ENCODE measurements around the gene COA4.

The COA4 gene

DNA sequence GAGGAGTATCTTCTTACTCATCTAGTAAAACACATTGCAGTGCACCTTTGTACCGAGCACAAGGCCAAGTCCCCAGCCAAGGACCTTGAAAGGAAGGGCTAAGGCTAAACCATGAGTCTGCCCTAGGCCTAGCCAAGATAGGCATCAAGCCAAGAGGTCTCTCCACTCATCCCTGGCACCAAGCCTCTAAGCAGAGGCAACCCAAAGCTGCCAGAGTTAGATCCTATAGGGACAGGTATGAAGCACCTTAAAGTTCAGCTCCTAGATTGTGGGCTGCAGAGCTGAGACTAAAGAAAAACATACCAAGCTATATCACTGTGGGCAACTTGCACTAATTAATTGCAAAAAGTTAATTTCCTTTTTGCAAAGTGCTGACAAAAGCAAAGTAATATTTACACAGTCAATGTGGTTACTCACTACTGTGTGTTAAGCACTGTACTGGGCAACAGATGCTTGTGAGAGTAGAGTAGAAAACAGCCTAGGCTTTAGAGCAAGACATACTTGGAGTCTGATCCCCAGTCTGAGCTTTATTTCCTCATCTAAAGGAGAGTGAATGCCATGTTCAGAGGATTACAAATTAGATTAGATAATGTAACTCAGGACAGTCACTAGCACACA lies 7.2 kb downstream of the COA4 start:
- H3K4me3 ChIP-seq (ENCODE audit: low read length) = no peak overlapping the region
- no peak for DNase-seq (ENCODE audit: low read depth, low spot score)

DNA sequence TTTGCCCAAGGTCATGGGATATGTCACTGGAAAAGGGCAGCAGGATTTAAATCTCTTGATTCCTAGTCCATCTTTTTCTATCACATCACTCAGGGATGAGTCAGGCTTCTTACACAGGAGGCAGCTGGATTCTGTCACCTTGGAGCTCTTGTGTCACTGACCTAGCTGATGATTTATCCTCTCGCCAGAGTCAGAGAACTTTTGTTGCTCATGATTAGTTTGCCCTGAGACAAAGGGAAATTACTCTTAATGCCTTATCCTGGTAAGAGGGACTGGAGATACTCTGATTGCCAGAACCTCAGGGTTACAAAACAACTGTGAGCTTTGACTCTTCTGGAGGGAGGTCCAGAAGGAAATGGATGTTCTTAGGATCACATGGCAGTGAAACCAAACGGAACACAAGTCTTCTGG lies 10.1 kb downstream of the COA4 start:
- DNase-seq (ENCODE audit: low read depth, low spot score) = no peak
- H3K4me3 ChIP-seq (ENCODE audit: low read length) = no peak overlapping the region

DNA sequence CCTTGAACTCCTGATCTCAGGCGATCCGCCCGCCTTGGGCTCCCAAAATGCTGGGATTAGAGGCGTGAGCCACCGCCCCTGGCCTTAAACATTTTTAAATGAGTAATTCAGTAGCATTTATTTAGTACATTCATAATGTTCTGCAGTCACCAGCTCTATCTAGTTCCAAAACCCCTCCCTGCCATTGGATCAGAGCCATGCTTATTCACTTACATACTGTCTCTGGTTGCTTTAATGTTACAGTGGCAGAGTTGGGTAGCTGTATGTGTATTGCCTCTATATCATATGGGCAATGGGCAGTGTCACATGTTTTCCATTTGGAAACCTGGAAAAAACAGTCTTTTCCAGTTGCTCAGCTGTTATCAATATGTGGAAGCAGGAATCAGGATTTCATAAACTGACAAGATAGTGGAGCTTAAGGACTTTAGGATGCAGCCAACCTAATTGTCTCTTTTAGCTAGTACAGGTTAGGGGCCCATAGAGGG lies 10.5 kb downstream of the COA4 start:
- H3K4me3 ChIP-seq (ENCODE audit: low read length) = no peak overlapping the region
- DNase-seq (ENCODE audit: low read depth, low spot score) = no peak

DNA sequence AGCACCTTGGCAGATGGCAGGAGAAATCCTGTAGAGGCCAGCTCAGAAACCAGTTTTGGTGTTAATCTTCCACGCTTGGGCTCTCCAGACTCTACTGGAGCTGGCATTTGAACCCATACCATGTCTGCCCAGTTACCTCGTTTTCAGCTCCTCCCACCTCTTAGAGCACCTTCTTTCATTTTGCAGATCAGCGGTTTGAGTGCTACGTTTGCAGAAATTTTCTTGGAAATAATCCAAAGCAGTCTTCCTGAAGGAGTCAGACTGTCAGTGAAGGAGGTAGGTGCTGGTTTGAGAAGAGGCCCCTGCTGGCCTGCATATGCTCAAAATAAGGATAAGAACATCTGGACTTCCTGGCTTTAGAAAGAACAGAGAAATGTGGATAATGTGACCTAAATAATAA lies 13.7 kb downstream of the COA4 start:
- H3K4me3 ChIP-seq (ENCODE audit: low read length) = no peak overlapping the region
- DNase-seq (ENCODE audit: low read depth, low spot score) = no peak

DNA sequence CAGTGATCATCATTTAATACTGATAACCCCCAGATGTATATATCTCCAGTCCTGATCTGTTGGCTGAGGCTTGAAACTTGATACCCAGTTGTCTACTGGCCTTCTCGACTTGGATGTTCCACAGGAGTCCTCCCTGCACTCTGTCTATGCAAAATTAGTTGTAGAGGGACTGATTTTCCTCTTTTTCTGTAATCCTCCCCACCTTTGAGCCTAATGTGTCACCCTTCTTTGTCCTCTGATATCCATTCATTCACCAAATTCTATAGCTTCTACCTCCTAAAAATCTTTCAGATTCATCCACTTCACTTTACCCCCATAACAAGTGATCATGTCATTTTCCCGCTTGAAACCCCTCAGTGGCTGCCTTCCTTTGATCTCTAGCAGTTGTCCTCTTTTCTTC lies 16.4 kb downstream of the COA4 start:
- H3K4me3 ChIP-seq (ENCODE audit: low read length) = no peak overlapping the region
- no peak for DNase-seq (ENCODE audit: low read depth, low spot score)

DNA sequence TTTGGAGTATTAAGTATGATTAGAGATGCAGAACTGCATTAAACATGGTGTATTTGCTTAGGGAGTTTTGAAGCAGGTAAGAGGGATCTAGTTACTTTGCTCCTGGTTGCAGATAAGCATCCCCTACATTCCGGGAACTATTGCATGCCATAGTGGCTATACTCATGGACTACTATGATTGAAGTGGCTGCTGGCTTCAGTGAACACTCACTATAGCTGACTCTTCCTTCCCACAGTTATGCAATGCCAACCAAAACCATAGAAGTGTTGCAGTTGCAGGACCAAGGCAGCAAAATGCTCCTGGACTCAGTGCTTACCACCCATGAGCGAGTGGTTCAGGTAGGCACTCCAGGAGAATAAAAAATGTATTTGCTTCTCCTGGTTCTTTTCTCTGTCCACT lies 17.0 kb downstream of the COA4 start:
- DNase-seq (ENCODE audit: low read depth, low spot score) = no peak
- H3K4me3 ChIP-seq (ENCODE audit: low read length) = no peak overlapping the region

DNA sequence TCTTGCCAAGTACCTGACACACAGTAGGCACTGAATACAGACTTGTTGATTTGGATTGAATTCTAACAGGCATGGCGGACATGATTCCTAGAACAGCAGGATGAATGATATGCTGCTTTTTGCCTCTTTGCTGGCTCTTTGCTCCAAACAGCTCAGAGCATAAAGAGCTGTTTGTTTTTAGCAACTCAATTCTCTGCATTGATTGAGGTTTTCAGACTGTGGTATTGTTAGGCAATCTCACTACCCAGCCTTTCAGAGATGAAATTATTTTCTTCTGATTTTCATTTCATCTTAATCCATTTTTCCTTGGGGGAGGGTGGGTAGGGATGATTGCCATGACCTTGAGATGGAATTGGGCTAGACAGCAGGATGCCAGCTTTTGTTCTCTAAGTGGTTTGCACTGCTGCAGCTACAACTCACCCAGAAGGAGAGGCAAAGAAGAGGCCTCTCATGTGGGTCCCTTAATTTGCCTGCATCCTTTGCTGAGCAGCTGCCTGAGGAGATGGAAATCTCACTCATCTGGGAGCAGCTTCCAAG lies 20.5 kb downstream of the COA4 start:
- H3K4me3 ChIP-seq (ENCODE audit: low read length) = no peak overlapping the region
- no peak for DNase-seq (ENCODE audit: low read depth, low spot score)

DNA sequence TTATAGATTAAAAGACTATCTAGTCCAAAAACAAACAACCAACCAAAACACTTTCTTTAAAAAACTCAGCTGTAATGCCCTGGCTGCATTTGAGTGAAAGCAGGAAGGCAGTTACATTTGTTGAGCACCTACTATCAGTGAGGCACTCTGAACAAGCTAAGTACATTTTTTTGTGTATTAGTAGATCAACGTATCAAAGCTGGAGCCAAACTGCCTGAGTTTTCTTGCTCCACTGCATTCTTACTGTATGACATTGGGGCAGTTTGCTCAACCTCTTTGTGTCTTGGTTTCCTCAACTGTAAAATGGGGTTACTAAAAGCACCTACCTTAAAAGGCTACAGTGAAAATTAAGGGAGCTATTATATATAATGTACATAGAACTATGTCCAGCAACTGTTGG lies 22.0 kb downstream of the COA4 start:
- no peak overlapping the region for H3K4me3 ChIP-seq (ENCODE audit: low read length)
- no peak for DNase-seq (ENCODE audit: low read depth, low spot score)

DNA sequence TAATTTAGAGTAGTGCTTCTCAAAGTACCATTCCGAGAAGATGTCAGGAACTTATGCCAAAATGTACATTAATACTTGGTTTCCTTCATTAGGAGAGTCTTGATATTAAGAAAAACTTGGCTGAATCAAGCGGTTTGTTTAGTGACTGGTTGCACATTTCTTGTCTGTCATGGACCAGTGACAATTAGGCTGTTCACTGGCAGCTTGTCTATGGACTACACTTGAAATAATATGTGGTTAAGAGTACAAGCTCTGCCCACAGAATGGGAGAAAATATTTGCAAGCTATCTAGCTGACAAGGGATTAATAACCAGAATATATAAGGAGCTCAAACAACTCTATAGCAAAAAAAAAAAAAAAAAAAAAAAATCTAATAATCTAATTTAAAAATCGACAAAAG lies 24.6 kb downstream of the COA4 start:
- DNase-seq (ENCODE audit: low read depth, low spot score) = no peak
- H3K4me3 ChIP-seq (ENCODE audit: low read length) = no peak overlapping the region

DNA sequence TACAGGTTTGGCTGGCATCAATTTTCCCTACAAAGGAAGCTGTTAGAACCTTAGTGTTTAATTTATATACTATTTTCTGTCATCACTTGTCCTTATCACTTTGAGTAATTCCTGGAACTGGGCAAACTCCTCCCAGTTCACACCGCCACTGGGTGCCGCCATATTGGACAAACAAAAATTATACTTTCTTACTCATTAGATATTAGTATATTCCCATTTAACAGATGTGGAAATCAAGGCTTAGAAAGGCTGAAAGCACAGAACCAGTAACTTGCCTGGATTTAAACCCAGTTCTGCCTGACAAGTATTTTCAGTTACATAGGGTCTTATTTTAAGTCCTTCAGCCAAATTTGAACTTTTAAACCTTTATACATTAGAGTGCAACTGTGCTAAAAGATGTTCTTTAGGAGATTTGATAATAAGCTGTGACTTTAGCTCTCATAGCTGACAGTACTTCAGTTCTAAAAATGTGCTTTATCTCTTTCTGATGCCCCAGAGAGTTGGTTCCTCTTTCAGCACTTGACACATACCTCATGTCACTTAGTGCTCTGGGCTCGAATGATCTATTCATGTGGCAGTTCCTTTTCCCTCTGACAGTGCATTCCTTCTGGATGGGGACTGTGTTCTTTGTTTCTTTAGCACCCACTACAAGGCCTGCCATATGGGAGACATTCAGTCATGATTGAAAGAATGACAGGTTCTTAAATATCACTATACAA lies 25.4 kb downstream of the COA4 start:
- no peak overlapping the region for H3K4me3 ChIP-seq (ENCODE audit: low read length)
- no peak for DNase-seq (ENCODE audit: low read depth, low spot score)

DNA sequence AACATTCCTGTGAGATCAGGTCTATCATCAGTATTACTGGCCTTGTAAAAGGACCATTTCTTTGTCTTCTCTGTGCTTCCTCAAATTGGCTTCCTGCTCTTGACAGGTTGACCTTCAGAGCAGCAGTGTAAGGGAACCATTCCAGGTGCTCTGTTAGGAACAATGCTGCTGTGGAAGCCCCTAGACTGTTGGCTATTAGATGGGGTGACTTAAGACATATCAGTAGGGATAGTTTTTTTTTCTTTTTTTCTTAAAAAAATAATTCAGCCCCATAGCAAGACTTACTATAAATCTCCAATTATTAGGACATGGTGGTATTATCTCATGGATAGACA lies 37.6 kb downstream of the COA4 start:
- no peak overlapping the region for H3K4me3 ChIP-seq (ENCODE audit: low read length)
- DNase-seq (ENCODE audit: low read depth, low spot score) = no peak

DNA sequence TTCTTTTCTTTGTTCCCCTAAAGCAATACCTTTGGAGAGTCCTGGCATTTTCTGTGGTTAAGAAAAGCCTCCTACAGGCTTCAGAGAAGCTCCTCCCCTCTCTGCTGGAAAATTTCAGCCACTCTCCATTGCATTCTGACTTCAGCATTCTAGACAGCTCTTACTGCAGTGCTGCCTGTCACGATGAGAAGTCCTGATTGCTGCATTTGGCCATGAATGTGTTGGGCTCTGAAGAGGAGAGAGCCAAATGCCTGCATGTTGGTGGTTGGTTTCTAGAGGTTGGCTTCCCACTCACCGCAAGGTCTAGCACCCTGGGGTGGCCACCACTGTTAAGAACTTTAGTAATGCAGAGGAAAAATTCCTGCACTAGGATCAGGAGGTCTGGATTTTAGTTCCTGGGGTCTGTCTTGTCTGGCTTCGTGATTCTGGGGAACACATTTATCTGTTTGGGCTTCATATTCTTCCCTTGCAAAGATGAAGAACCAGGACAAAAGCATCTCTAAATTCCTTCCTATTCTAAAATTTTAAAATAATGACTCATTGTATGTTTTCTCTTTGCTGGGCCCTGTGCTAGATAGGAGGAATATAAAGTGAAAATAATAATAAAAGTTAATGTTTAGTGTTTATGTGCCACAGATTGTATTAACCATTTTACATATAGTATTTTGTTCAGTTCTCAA lies 38.1 kb downstream of the COA4 start:
- no peak for DNase-seq (ENCODE audit: low read depth, low spot score)
- H3K4me3 ChIP-seq (ENCODE audit: low read length) = no peak overlapping the region

DNA sequence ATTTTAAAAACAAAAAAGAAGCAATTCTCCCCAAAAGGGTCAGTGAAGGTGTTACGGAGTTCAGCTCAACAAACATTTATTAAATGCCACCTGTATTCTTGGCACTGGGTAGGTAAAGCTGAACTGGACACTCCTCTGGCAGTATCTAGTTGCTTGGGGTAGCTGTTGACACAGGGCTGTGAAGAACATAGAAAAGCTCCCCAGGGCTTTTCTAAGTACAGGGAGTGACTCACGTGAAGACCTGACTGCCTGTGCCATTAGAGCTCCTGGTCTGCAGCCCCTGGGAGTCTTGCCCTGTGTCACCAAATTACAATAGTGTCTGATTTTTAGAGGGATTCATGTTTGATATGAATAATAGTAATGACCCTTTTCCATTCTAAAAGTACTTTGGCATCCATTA lies 43.6 kb downstream of the COA4 start:
- H3K4me3 ChIP-seq (ENCODE audit: low read length) = no peak overlapping the region
- no peak for DNase-seq (ENCODE audit: low read depth, low spot score)

DNA sequence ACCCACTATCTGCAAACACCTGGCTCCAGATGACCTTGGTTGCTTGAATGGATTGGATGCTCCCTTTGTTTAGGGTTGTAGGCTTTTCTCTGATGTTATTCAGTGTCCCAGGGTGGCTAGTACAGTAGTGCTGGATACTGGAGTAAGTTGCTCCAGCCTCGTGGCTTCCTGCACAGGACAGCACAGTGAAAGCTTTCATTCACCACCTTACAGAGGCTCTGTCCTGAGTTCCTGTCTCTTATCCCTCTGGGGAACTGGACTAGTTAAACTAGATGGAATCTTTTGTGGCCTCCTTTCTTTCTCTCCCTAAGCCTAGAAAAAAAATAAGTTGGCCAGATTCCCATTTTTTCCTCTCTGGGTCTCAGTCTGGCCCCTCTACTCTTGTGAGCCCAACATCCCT lies 46.4 kb downstream of the COA4 start:
- DNase-seq (ENCODE audit: low read depth, low spot score) = no peak
- no peak overlapping the region for H3K4me3 ChIP-seq (ENCODE audit: low read length)
